H1 (cell line): Measurements from ENCODE around the gene COL11A2. TPM values are rescaled to one million over a fixed set of nuclear protein-coding genes. Genes with fewer than 3 reads are reported as not detected.

ENCODE experiments used
- CTCF ChIA-PET: fragments of 300-600 bp; sonication (Branson Sonifier 250); formaldehyde crosslinking; loops from one replicate; lab custom pipeline; 2021; ENCODE audit not compliant: partially characterized antibody; lab: Charles Lee
- POLR2A ChIA-PET: fragments of 300-600 bp; sonication (Branson Sonifier 250); formaldehyde crosslinking; loops from one replicate; lab custom pipeline; 2021; ENCODE audit warnings: inconsistent platforms; ENCODE audit not compliant: partially characterized antibody; lab: Charles Lee
- DNase-seq, 2 experiments: peaks; one replicate each; pipeline versions ENCODE4 v3.0.0 to v3.0.0-alpha.2; 2010 to 2022; ENCODE audit warnings: low spot score in 2 of 2, low read depth in 1 of 2, mixed read lengths in 1 of 2
- FAIRE-seq: peaks from 2 replicates; lab custom pipeline; 2011; peaks lifted over from hg19 to GRCh38; lab: Jason Lieb, UNC
- H2AFZ ChIP-seq: 2 replicates; pipeline ENCODE4 v1.8.1; 2012; ENCODE audit warnings: low read length, inconsistent platforms
- H2AK5ac ChIP-seq: 2 replicates; pipeline ENCODE4 v1.6.1; 2013; ENCODE audit warnings: low read depth, low read length
- H2BK120ac ChIP-seq: replicated peaks from 2 replicates; pipeline ENCODE3; 2013; ENCODE audit warnings: low read depth, low read length, inconsistent platforms
- H2BK12ac ChIP-seq: 2 replicates; pipeline ENCODE4 v1.6.1; 2013; ENCODE audit warnings: low read depth, low read length
- H2BK15ac ChIP-seq: 2 replicates; pipeline ENCODE4 v1.6.1; 2013; ENCODE audit warnings: low read length
- H2BK20ac ChIP-seq: 2 replicates; pipeline ENCODE4 v1.6.1; 2013; ENCODE audit warnings: low read length
- H2BK5ac ChIP-seq: 2 replicates; pipeline ENCODE4 v1.6.1; 2013; ENCODE audit warnings: low read depth, low read length
- H3K14ac ChIP-seq: 2 replicates; pipeline ENCODE4 v1.6.1; 2013; ENCODE audit warnings: inconsistent platforms; ENCODE audit not compliant: insufficient read length
- H3K18ac ChIP-seq: 2 replicates; pipeline ENCODE4 v1.6.1; 2013; ENCODE audit warnings: low read length; ENCODE audit errors: extremely low read depth
- H3K23ac ChIP-seq: 2 replicates; pipeline ENCODE4 v1.6.1; 2013; ENCODE audit warnings: inconsistent platforms; ENCODE audit not compliant: insufficient read length
- H3K23me2 ChIP-seq: 2 replicates; pipeline ENCODE4 v1.6.1; 2013; ENCODE audit warnings: low read depth, low read length
- H3K27ac ChIP-seq: 2 replicates; pipeline ENCODE4 v1.6.1; 2011; ENCODE audit warnings: low read depth, low read length, inconsistent platforms
- H3K27me3 ChIP-seq, 4 experiments: replicated peaks in 1 of 4; 1 replicate in 1 of 4; 2 replicates in 3 of 4; pipeline versions ENCODE4 v1.6.1 to v1.8.1; 2011 to 2013; ENCODE audit warnings: low read length in 3 of 4, mild to moderate bottlenecking in 3 of 4, inconsistent platforms in 2 of 4, mixed read lengths in 2 of 4, moderate library complexity in 1 of 4; ENCODE audit not compliant: control insufficient read depth in 3 of 4, insufficient read depth in 3 of 4; ENCODE audit errors: extremely low read depth in 1 of 4
- H3K36me3 ChIP-seq, 4 experiments: 2 replicates each; pipeline versions ENCODE4 v1.6.1 to v1.8.1; 2011 to 2013; ENCODE audit warnings: mild to moderate bottlenecking in 4 of 4, low read length in 3 of 4, moderate library complexity in 2 of 4, control low read depth in 1 of 4, inconsistent platforms in 1 of 4; ENCODE audit not compliant: insufficient read depth in 4 of 4, control insufficient read depth in 2 of 4
- H3K4ac ChIP-seq: replicated peaks from 2 replicates; pipeline ENCODE3; 2013; ENCODE audit warnings: low read length, low read depth, mixed read lengths, inconsistent platforms; ENCODE audit not compliant: insufficient read length
- H3K4me1 ChIP-seq, 4 experiments: replicated peaks in 1 of 4; 1 replicate in 1 of 4; 2 replicates in 3 of 4; pipeline versions ENCODE4 v1.6.1 to v1.8.1; 2011 to 2013; ENCODE audit warnings: low read length in 3 of 4, inconsistent platforms in 2 of 4, mixed read lengths in 1 of 4; ENCODE audit not compliant: insufficient read depth in 4 of 4, control insufficient read depth in 3 of 4
- H3K4me2 ChIP-seq, 2 experiments: 2 replicates each; pipeline versions ENCODE4 v1.6.1 to v1.8.1; 2011 to 2013; ENCODE audit warnings: low read depth in 2 of 2, low read length in 2 of 2, control low read depth in 1 of 2, inconsistent platforms in 1 of 2, mild to moderate bottlenecking in 1 of 2; ENCODE audit not compliant: insufficient read depth in 1 of 2
- H3K4me3 ChIP-seq, 4 experiments: fragments of 200-600, 300-600 bp in 1 of 4; sonication (generic), shearing (Covaris generic), sonication (Bioruptor Twin) in 1 of 4; 2 replicates each; pipeline versions ENCODE4 v1.5.1 to v1.8.1; 2011 to 2016; ENCODE audit warnings: low read length in 4 of 4, low read depth in 3 of 4, control low read depth in 2 of 4, inconsistent platforms in 2 of 4, mild to moderate bottlenecking in 2 of 4, mixed read lengths in 1 of 4, moderate library complexity in 1 of 4; ENCODE audit not compliant: insufficient read depth in 2 of 4; ENCODE audit errors: extremely low read depth in 1 of 4
- H3K56ac ChIP-seq: replicated peaks from 2 replicates; pipeline ENCODE3; 2013; ENCODE audit warnings: low read depth, mild to moderate bottlenecking, mixed read lengths, low read length, inconsistent platforms; ENCODE audit not compliant: insufficient read length
- H3K79me1 ChIP-seq: 2 replicates; pipeline ENCODE4 v1.6.1; 2013; ENCODE audit warnings: low read depth, low read length, control low read depth
- H3K79me2 ChIP-seq, 2 experiments: 2 replicates each; pipeline versions ENCODE4 v1.6.1 to v1.8.1; 2012 to 2013; ENCODE audit warnings: low read length in 2 of 2, mild to moderate bottlenecking in 2 of 2, inconsistent platforms in 1 of 2; ENCODE audit not compliant: insufficient read depth in 2 of 2, control insufficient read depth in 1 of 2
- H3K9ac ChIP-seq, 4 experiments: replicated peaks in 1 of 4; 1 replicate in 1 of 4; 2 replicates in 3 of 4; pipeline versions ENCODE4 v1.6.1 to v1.8.1; 2011 to 2013; ENCODE audit warnings: low read depth in 3 of 4, low read length in 3 of 4, control low read depth in 2 of 4, mild to moderate bottlenecking in 2 of 4, moderate library complexity in 2 of 4, inconsistent platforms in 1 of 4; ENCODE audit errors: extremely low read depth in 1 of 4
- H3K9me3 ChIP-seq, 2 experiments: 2 replicates each; pipeline versions ENCODE4 v1.6.1 to v1.8.1; 2012 to 2013; ENCODE audit warnings: mild to moderate bottlenecking in 2 of 2, moderate library complexity in 2 of 2, control low read depth in 1 of 2, inconsistent platforms in 1 of 2, low read depth in 1 of 2, low read length in 1 of 2, mixed read lengths in 1 of 2; ENCODE audit not compliant: insufficient read depth in 2 of 2
- H4K20me1 ChIP-seq, 2 experiments: replicated peaks in 1 of 2; 2 replicates each; pipeline versions ENCODE3 to v1.8.1; 2011 to 2013; ENCODE audit warnings: inconsistent platforms in 2 of 2, low read length in 2 of 2, mild to moderate bottlenecking in 1 of 2; ENCODE audit not compliant: insufficient read depth in 2 of 2, control insufficient read depth in 1 of 2
- H4K5ac ChIP-seq: 2 replicates; pipeline ENCODE4 v1.6.1; 2013; ENCODE audit warnings: low read length, low read depth, mixed read lengths, inconsistent platforms; ENCODE audit not compliant: insufficient read length
- H4K8ac ChIP-seq: 2 replicates; pipeline ENCODE4 v1.8.0; 2013; ENCODE audit warnings: mild to moderate bottlenecking, moderate library complexity, low read length, inconsistent platforms; ENCODE audit not compliant: insufficient read depth; ENCODE audit errors: extremely low read depth
- H4K91ac ChIP-seq: replicated peaks from 2 replicates; pipeline ENCODE3; 2013; ENCODE audit warnings: low read length, mixed read lengths, inconsistent platforms; ENCODE audit not compliant: insufficient read length
- CHD2 ChIP-seq: IDR thresholded peaks from 2 replicates; pipeline ENCODE4 v1.6.1; 2012; ENCODE audit warnings: low read length, improper control_type of control experiment
- CREB1 ChIP-seq: IDR thresholded peaks from 2 replicates; pipeline ENCODE4 v1.6.1; 2012; ENCODE audit warnings: inconsistent platforms
- HDAC6 ChIP-seq: IDR thresholded peaks from one replicate; pipeline ENCODE4 v1.7.1; 2012; ENCODE audit warnings: low read depth, mild to moderate bottlenecking, inconsistent platforms, low read length, moderate library complexity
- SP4 ChIP-seq: IDR thresholded peaks from 2 replicates; pipeline ENCODE4 v1.6.1; 2012; ENCODE audit warnings: low read length, inconsistent platforms
- YY1 ChIP-seq: IDR thresholded peaks from 2 replicates; pipeline ENCODE4 v1.6.1; 2011; ENCODE audit warnings: low read depth, mild to moderate bottlenecking, low read length
- WGBS, 2 experiments: shearing (Covaris generic) in 1 of 2; methylation state at CpG; one replicate each; pipeline versions ENCODE4 v1.1.6 to v1.1.7; 2013 to 2015; ENCODE audit warnings: low lambda C conversion rate in 2 of 2, mixed read lengths in 2 of 2, inconsistent platforms in 1 of 2, low coverage in 1 of 2, missing lambda C conversion rate in 1 of 2; ENCODE audit not compliant: insufficient replicate concordance in 2 of 2, insufficient coverage in 1 of 2, insufficient read length in 1 of 2; ENCODE audit errors: extremely low coverage in 1 of 2, missing lambda C conversion rate in 1 of 2; 5-methylcytosine and 5-hydroxymethylcytosine counted together
- polyA plus RNA-seq, 7 experiments: library from polyadenylated mRNA; depleted of rRNA in 3 of 7; stranded (reverse) in 5 of 7; unstranded in 2 of 7; fragments of >200 nt in 5 of 7; fragments of 200-250 nt in 2 of 7; gene quantifications; 1 replicate in 5 of 7; 2 replicates in 1 of 7; 4 replicates in 1 of 7; pipeline versions ENCODE4 v1.2.1 to v1.2.3, GENCODE V29; 2011 to 2013; ENCODE audit warnings: missing spikeins in 2 of 7, mixed read lengths in 2 of 7
- total RNA-seq: library from RNA; stranded (reverse); fragmentation: NEBNext Ultra II Directional; extraction: Animal tissue kit (Norgen Biotek cat#: 25700); gene quantifications from 2 replicates; pipeline ENCODE4 v1.2.1, GENCODE V29; 2021

Gene COL11A2
- total and polyA plus RNA-seq, 2 of the 8 experiments (the other 6 are each of a cell fraction or from before 2014, with no cell fraction given) = 2.8 to 3.8 TPM

- 85% methylated on average over 7 of the region's 7 CpGs; no CpG with 5 or more reads in 1 of the 2 experiments for WGBS, 2 experiments
- no peak for TF ChIP-seq SP4
- no peak for TF ChIP-seq CHD2
- no peak for TF ChIP-seq YY1
- no peak for TF ChIP-seq CREB1
- no peak for TF ChIP-seq HDAC6
Observed at GRCh38 chr6:33176906-33177305, 15.4 kb downstream of the COL11A2 start.

More at GRCh38 chr6:33176906-33177305, 15.4 kb downstream of the COL11A2 start:
- Histone ChIP-seq H4K91ac (no peak overlapping the region), H3K4me2 (no peak overlapping the region), H2BK5ac (no peak overlapping the region), H2BK20ac (no peak overlapping the region), H4K5ac (no peak overlapping the region), H3K18ac (no peak overlapping the region), H3K9me3 (no peaks in the 10 kb centered on the region), H4K8ac (no peak overlapping the region), H3K4ac (no peak overlapping the region), H3K4me3 (no peak overlapping the region), H3K23me2 (no peaks in the 10 kb centered on the region), H3K4me1 (no peaks in the 10 kb centered on the region; a peak in 2 of 7 replicates), H2AK5ac (no peak overlapping the region), H3K79me2 (no peaks in the 10 kb centered on the region; a peak in 1 of 4 replicates), H3K23ac (no peak overlapping the region), H2BK12ac (no peak overlapping the region), H3K9ac (no peak overlapping the region), H2AFZ (no peak overlapping the region), H3K56ac (no peak overlapping the region), H2BK120ac (no peak overlapping the region), H3K79me1 (no peaks in the 10 kb centered on the region), H3K27ac (no peak overlapping the region), H3K14ac (no peak overlapping the region), H4K20me1 (peaks cover 0 to 3% of the 10 kb centered on the region in 2 experiments), H2BK15ac (no peak overlapping the region), H3K36me3 (no peaks in the 10 kb centered on the region), H3K27me3 (no peaks in the 10 kb centered on the region)
- ChIA-PET POLR2A (interaction anchor here (1.3 kb wide), 1 partner anchor 42 kb away, joined by 4 read pairs; no protein-coding TSS in a partner anchor), CTCF (interaction anchor here (1.2 to 3.1 kb wide), 2 partner anchors 71 to 176 kb away, joined by 4 to 15 read pairs; no protein-coding TSS in a partner anchor)
- FAIRE-seq (no peak), DNase-seq (no peak)
